ENCODE data around the gene TLK2. TPM values are rescaled to one million over a fixed set of nuclear protein-coding genes. Genes with fewer than 3 reads are reported as not detected.

The TLK2 gene
- total RNA-seq, 1 donor from 2014 or later, result 53.4 TPM

DNA sequence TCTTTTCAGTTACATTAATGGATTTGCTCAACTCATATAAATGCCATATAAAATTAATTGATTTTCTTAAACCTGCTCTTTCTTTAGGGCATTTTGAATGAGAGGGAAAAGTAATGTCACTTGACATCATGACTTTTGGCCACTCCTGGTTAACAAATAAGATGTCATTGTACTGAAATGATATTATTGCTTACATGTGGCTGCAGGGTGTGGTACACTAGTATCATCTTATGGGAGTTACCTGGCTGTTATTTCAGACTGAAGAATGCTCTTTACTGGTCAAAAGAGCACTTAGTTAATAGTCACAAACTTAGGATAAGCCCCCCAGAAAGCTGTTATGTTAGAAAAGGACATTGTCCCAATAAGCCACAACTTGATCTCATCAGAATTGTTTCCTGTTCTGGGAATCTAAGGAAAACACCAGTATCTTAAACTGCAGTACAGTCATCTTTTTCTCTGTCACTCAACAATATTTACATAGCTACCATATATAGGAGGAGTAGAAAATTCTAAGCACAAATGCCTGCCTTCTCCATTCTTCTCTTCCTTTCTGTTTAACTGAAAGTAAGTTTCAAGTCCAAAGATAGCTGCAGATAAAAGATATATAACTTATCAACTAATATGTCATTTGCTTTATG is 95.0 kb downstream of the TLK2 start:
- DNase-seq (ENCODE audit: extremely low spot score, unreplicated experiment), result no peak
- no peaks in the 10 kb centered on the region for H3K9me3 Mint-ChIP-seq
- H3K27me3 Mint-ChIP-seq, result no peaks in the 10 kb centered on the region
- TF ChIP-seq, protein P1, sequence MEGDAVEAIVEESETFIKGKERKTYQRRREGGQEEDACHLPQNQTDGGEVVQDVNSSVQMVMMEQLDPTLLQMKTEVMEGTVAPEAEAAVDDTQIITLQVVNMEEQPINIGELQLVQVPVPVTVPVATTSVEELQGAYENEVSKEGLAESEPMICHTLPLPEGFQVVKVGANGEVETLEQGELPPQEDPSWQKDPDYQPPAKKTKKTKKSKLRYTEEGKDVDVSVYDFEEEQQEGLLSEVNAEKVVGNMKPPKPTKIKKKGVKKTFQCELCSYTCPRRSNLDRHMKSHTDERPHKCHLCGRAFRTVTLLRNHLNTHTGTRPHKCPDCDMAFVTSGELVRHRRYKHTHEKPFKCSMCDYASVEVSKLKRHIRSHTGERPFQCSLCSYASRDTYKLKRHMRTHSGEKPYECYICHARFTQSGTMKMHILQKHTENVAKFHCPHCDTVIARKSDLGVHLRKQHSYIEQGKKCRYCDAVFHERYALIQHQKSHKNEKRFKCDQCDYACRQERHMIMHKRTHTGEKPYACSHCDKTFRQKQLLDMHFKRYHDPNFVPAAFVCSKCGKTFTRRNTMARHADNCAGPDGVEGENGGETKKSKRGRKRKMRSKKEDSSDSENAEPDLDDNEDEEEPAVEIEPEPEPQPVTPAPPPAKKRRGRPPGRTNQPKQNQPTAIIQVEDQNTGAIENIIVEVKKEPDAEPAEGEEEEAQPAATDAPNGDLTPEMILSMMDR (conservative IDR thresholded peaks at IDR 0.05), result no peak
- H3K27ac Mint-ChIP-seq, result no peak overlapping the region
- no peak overlapping the region for H3K4me3 Mint-ChIP-seq
- H3K4me1 Mint-ChIP-seq (ENCODE audit: unreplicated experiment), result peaks cover 13% of the 10 kb centered on the region
- H3K36me3 Mint-ChIP-seq, result peaks cover 31% of the 10 kb centered on the region

DNA sequence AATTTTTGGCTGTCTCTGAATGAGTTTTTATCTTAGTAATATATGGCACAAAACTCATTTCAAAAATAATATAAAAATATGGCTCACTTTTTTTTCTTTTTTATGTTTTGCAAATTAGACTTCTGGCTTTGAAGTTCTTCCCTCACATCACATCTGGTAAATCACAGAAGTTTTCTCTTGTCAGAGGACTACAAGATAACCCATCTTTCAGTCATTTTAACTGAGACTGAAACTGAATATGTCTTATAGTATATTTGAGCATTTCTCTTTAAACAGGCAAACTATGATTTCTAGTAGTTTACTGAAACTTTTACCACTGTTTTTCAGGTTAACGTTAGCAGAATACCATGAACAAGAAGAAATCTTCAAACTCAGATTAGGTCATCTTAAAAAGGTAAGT is 97.8 kb downstream of the TLK2 start:
- TF ChIP-seq, protein P1 (conservative IDR thresholded peaks at IDR 0.05), result no peak
- Mint-ChIP-seq H3K4me3 (no peak overlapping the region), H3K27me3 (no peaks in the 10 kb centered on the region), H3K36me3 (peaks cover 29% of the 10 kb centered on the region), H3K4me1 (ENCODE audit: unreplicated experiment) (peaks cover 13% of the 10 kb centered on the region), H3K9me3 (no peaks in the 10 kb centered on the region), H3K27ac (no peak overlapping the region)
- DNase-seq (ENCODE audit: extremely low spot score, unreplicated experiment), result no peak

GRCh38 chr17:62578757-62579487 is 100.3 kb downstream of the TLK2 start:
- Mint-ChIP-seq H3K4me1 (ENCODE audit: unreplicated experiment) (no peaks in the 10 kb centered on the region), H3K36me3 (peaks cover 38% of the 10 kb centered on the region), H3K4me3 (no peak overlapping the region), H3K9me3 (no peaks in the 10 kb centered on the region), H3K27me3 (no peaks in the 10 kb centered on the region), H3K27ac (no peak overlapping the region)
- DNase-seq (ENCODE audit: extremely low spot score, unreplicated experiment), result no peak
- TF ChIP-seq, protein P1 (conservative IDR thresholded peaks at IDR 0.05), result no peak

- H3K27ac Mint-ChIP-seq, result no peak overlapping the region
- no peaks in the 10 kb centered on the region for H3K4me1 Mint-ChIP-seq (ENCODE audit: unreplicated experiment)
Observed at GRCh38 chr17:62580947-62581346, 102.3 kb downstream of the TLK2 start.

DNA sequence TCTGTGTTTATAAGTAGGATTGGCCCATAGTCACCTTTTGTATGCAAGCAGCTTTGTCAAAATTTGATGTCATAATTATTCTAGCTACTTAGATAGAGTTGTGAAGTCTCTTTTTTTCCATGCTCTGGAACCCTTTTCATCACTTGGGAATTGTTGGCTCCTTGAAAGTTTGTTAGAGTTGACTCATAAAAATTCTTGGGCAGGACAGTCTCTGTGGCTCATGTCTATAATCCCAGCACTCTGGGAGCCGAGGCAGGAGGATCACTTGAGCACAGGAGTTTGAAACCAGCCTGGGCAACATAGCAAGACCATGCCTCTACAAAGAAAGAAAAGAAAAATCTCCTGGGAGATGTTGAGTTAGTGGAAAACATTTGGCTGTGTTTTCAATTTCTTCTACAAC is 103.1 kb downstream of the TLK2 start:
- Mint-ChIP-seq H3K27me3 (no peaks in the 10 kb centered on the region), H3K4me1 (ENCODE audit: unreplicated experiment) (no peaks in the 10 kb centered on the region), H3K4me3 (no peak overlapping the region), H3K36me3 (peaks cover 32% of the 10 kb centered on the region), H3K9me3 (no peaks in the 10 kb centered on the region), H3K27ac (no peak overlapping the region)
- TF ChIP-seq, protein P1 (conservative IDR thresholded peaks at IDR 0.05), result no peak
- no peak for DNase-seq (ENCODE audit: extremely low spot score, unreplicated experiment)

More at GRCh38 chr17:62580947-62581346, 102.3 kb downstream of the TLK2 start:
- TF ChIP-seq, protein P1 (conservative IDR thresholded peaks at IDR 0.05), result no peak
- Mint-ChIP-seq H3K36me3 (peaks cover 32% of the 10 kb centered on the region), H3K4me3 (no peak overlapping the region), H3K27me3 (no peaks in the 10 kb centered on the region), H3K9me3 (no peaks in the 10 kb centered on the region)
- no peak for DNase-seq (ENCODE audit: extremely low spot score, unreplicated experiment)

Data from type B pancreatic cell (in vitro differentiated cells).